ENCODE measurements around the gene PRDM15.

- no peak for TF ChIP-seq CTCF (IDR thresholded peaks at IDR 0.05)
- no peak for TF ChIP-seq EP300 (IDR thresholded peaks at IDR 0.05)
Observed at GRCh38 chr21:41885341-41886024, 6.3 kb upstream of the PRDM15 start.

All from stomach (tissue), 4 donors.